ENCODE measurements around the gene SLC30A10. TPM values are rescaled to one million over a fixed set of nuclear protein-coding genes. Genes with fewer than 3 reads are reported as not detected.

Gene SLC30A10
- total and polyA plus RNA-seq, 2 of the 13 experiments (the other 11 are each of a cell fraction or from before 2014, with no cell fraction given), result 20.9 to 30.2 TPM

DNA sequence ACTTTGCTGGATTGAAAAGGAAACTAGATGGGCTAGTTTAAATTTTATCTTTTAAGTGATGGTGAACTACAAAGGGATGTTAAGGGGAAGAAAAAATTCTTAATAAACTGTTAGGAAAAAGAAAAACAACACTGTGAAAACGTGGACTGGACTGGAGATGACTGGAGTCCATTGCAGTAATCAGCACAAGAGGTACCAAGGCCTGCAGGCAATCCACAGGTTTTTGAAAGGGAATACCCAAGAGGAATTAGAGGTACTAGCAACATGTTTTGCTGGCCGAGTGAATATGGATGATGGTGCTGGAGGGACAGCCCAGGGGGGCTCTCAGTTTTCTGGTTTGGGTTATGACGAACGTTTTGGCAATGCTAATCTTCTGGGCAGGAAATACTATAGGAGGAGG, 39.0 kb upstream of the SLC30A10 start (continued):
- TF ChIP-seq, protein P1, sequence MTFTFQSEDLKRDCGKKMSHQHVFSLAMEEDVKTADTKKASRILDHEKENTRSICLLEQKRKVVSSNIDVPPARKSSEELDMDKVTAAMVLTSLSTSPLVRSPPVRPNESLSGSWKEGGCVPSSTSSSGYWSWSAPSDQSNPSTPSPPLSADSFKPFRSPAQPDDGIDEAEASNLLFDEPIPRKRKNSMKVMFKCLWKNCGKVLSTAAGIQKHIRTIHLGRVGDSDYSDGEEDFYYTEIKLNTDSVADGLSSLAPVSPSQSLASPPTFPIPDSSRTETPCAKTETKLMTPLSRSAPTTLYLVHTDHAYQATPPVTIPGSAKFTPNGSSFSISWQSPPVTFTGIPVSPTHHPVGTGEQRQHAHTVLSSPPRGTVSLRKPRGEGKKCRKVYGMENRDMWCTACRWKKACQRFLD (CRISPR knock-in tag; IDR thresholded peaks at IDR 0.05; ENCODE audit: borderline replicate concordance), result no peak
- no peak for TF ChIP-seq ZNF564 (CRISPR knock-in tag; IDR thresholded peaks at IDR 0.05)
- TF ChIP-seq MED1 (CRISPR knock-in tag; IDR thresholded peaks at IDR 0.05), result no peak
- TF ChIP-seq TCF7L2 (IDR thresholded peaks at IDR 0.05; ENCODE audit: low read depth, low read length), result no peak

DNA sequence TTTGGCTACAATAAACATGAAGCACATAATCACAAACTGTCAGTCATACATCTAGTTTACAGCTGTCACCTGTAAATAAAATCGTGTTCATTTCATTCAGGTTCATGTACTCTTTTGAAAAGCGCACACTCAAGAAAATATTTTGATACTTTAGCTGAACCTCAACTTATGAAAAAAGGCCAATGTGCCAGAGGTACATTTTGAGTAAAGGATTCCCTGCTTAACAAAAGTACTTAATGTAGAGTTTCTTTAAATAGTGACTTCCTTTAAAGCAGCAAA, 37.7 kb upstream of the SLC30A10 start:
- ChIA-PET CTCF (ENCODE audit: low intra/inter-chr PET ratio, low total read pairs) (no interaction called here), POLR2A (no interaction called here)
- ATAC-seq (no peak), FAIRE-seq (no peak), DNase-seq (ENCODE audit: low spot score) (no peak)
- BruUV-seq (replicated peaks), result no TSS peak
- Histone ChIP-seq H3K27ac (ENCODE audit: extremely low read length, insufficient read depth, low read length) (no peak overlapping the region), H3K4me3 (replicated peaks in 1 of 3; ENCODE audit: insufficient read depth in 1 of 3, low read depth in 2 of 3, low read length in 3 of 3) (no peak overlapping the region), H3K79me2 (ENCODE audit: insufficient read depth, low read length) (no peaks in the 10 kb centered on the region), H3K36me3 (replicated peaks in 1 of 2; ENCODE audit: control insufficient read depth in 1 of 2, insufficient read depth in 2 of 2, low read length in 2 of 2) (peaks cover 5 to 18% of the 10 kb centered on the region in 2 experiments; a peak in 3 of 5 replicates), H4K20me1 (ENCODE audit: insufficient read depth, low read length) (no peaks in the 10 kb centered on the region), H3K4me2 (ENCODE audit: low read depth, low read length) (no peak overlapping the region), H2AFZ (ENCODE audit: low read length) (no peak overlapping the region), H3K27me3 (ENCODE audit: control insufficient read depth in 1 of 2, insufficient read depth in 2 of 2, low read length in 2 of 2) (no peaks in the 10 kb centered on the region), H3K4me1 (ENCODE audit: insufficient read depth, low read length) (no peaks in the 10 kb centered on the region), H3K9me3 (ENCODE audit: low read length) (no peaks in the 10 kb centered on the region), H3K9ac (ENCODE audit: insufficient read depth, low read depth, low read length) (no peak overlapping the region)
- 68% methylated on average over 2 of the region's 2 CpGs for WGBS (ENCODE audit: low lambda C conversion rate)
- intact Hi-C loops (cut with micrococcal nuclease; ENCODE audit: unreplicated experiment) (no loop called here), in situ Hi-C loops (cut with HindIII; ENCODE audit: extremely low pct_ligation_motif_present, low pct_unique_long_range_greater_than_20kb) (no loop called here)
- TF ChIP-seq SP2 (CRISPR knock-in tag; IDR thresholded peaks at IDR 0.05) (no peak), FOXM1 (CRISPR knock-in tag; IDR thresholded peaks at IDR 0.05) (no peak), ZSCAN30 (CRISPR knock-in tag; IDR thresholded peaks at IDR 0.05) (no peak), ARID2 (CRISPR knock-in tag; IDR thresholded peaks at IDR 0.05; ENCODE audit: borderline replicate concordance) (no peak)
